HepG2 (cell line): Measurements from ENCODE around the gene RMND5A. TPM values are rescaled to one million over a fixed set of nuclear protein-coding genes. Genes with fewer than 3 reads are reported as not detected.

Experiments used
- ATAC-seq: fragments of 200-7000 bp; cut with Tn5 transposase; 3 replicates; pipeline ENCODE4 v1.9.1; 2020; ENCODE audit warnings: mild to moderate bottlenecking, moderate library complexity
- BruUV-seq: library from RNA; stranded (reverse); fragments of 400-500 nt; replicated peaks from 2 replicates; lab custom pipeline; 2021; lab: Mats Ljungman, UMichigan
- CTCF ChIA-PET: fragments of 300-600 bp; formaldehyde crosslinking; extraction: SDS; loops from one replicate; lab custom pipeline; 2021; ENCODE audit warnings: low total read pairs, inconsistent platforms, low intra/inter-chr PET ratio; lab: Yijun Ruan, JAX
- POLR2A ChIA-PET: fragments of 350-600 bp; sonication (Branson Sonifier 250); formaldehyde crosslinking; loops from one replicate; lab custom pipeline; 2020; ENCODE audit warnings: antibody characterized with exemption, inconsistent platforms; lab: Yijun Ruan, JAX
- DNase-seq: peaks from one replicate; pipeline ENCODE4 v3.0.0-alpha.2; 2015; ENCODE audit warnings: low spot score
- FAIRE-seq: peaks from 3 replicates; lab custom pipeline; 2011; peaks lifted over from hg19 to GRCh38; lab: Jason Lieb, UNC
- H2AFZ ChIP-seq: one replicate; pipeline ENCODE4 v1.6.1; 2011; ENCODE audit warnings: low read length, inconsistent platforms
- H3K27ac ChIP-seq: fragments of 300-600 bp; 3 replicates; pipeline ENCODE4 v1.8.0; 2011; ENCODE audit warnings: mixed run types, mild to moderate bottlenecking, mixed read lengths, low read length, inconsistent platforms; ENCODE audit not compliant: insufficient read depth; ENCODE audit errors: extremely low read length
- H3K27me3 ChIP-seq, 2 experiments: fragments of 200-600 bp in 1 of 2; 2 replicates in 1 of 2; 3 replicates in 1 of 2; pipeline versions ENCODE4 v1.6.0 to v1.8.0; 2011; ENCODE audit warnings: low read length in 2 of 2, mild to moderate bottlenecking in 2 of 2, moderate library complexity in 2 of 2, inconsistent platforms in 1 of 2; ENCODE audit not compliant: insufficient read depth in 2 of 2, control insufficient read depth in 1 of 2
- H3K36me3 ChIP-seq, 2 experiments: fragments of 200-600 bp in 1 of 2; replicated peaks in 1 of 2; 2 replicates in 1 of 2; 3 replicates in 1 of 2; pipeline versions ENCODE4 v1.5.1 to v1.8.0; 2011; ENCODE audit warnings: low read length in 2 of 2, inconsistent platforms in 1 of 2; ENCODE audit not compliant: insufficient read depth in 2 of 2, control insufficient read depth in 1 of 2
- H3K4me1 ChIP-seq: 2 replicates; pipeline ENCODE4 v1.5.1; 2012; ENCODE audit warnings: low read length, inconsistent platforms; ENCODE audit not compliant: insufficient read depth
- H3K4me2 ChIP-seq: 2 replicates; pipeline ENCODE4 v1.6.0; 2011; ENCODE audit warnings: low read depth, low read length, inconsistent platforms
- H3K4me3 ChIP-seq, 3 experiments: fragments of 200-600 bp in 1 of 3; sonication (generic), shearing (Covaris generic) in 1 of 3; replicated peaks in 1 of 3; 2 replicates each; pipeline ENCODE4 v1.5.1; 2011 to 2016; ENCODE audit warnings: low read length in 3 of 3, inconsistent platforms in 2 of 3, low read depth in 2 of 3, mild to moderate bottlenecking in 2 of 3, control low read depth in 1 of 3, mixed read lengths in 1 of 3; ENCODE audit not compliant: insufficient read depth in 1 of 3
- H3K79me2 ChIP-seq: one replicate; pipeline ENCODE4 v1.6.1; 2011; ENCODE audit warnings: low read length, inconsistent platforms; ENCODE audit not compliant: insufficient read depth
- H3K9ac ChIP-seq: 2 replicates; pipeline ENCODE4 v1.6.0; 2011; ENCODE audit warnings: mild to moderate bottlenecking, low read depth, low read length, inconsistent platforms; ENCODE audit not compliant: insufficient read depth
- H3K9me3 ChIP-seq: 2 replicates; pipeline ENCODE4 v1.5.1; 2012; ENCODE audit warnings: mild to moderate bottlenecking, low read length
- H4K20me1 ChIP-seq: 2 replicates; pipeline ENCODE4 v1.6.0; 2011; ENCODE audit warnings: inconsistent platforms, mild to moderate bottlenecking, low read length, moderate library complexity; ENCODE audit not compliant: insufficient read depth
- BCL6 ChIP-seq: IDR thresholded peaks from 2 replicates; pipeline ENCODE4 v1.6.1; 2016; ENCODE audit warnings: missing genetic modification reagents, missing compliant biosample characterization
- CEBPB ChIP-seq: IDR thresholded peaks from 2 replicates; pipeline ENCODE4 v1.6.1; 2011; ENCODE audit warnings: low read depth, low read length, improper control_type of control experiment, borderline replicate concordance
- CEBPG ChIP-seq: IDR thresholded peaks from 2 replicates; pipeline ENCODE4 v1.6.1; 2016
- CHD4 ChIP-seq: fragments of 200-600 bp; sonication (generic); IDR thresholded peaks from 2 replicates; pipeline ENCODE4 v1.7.0; 2017; ENCODE audit warnings: mild to moderate bottlenecking, low read length, borderline replicate concordance
- ETS1 ChIP-seq: sonication (generic); formaldehyde crosslinking; IDR thresholded peaks from 2 replicates; pipeline ENCODE4 v1.4.0; 2020; ENCODE audit warnings: missing genetic modification reagents
- HDAC1 ChIP-seq: sonication (generic); formaldehyde crosslinking; IDR thresholded peaks from 2 replicates; pipeline ENCODE4 v1.5.1; 2020; ENCODE audit warnings: mild to moderate bottlenecking, missing genetic modification reagents
- HNF4A ChIP-seq: sonication (generic); formaldehyde crosslinking; IDR thresholded peaks from 2 replicates; pipeline ENCODE4 v1.4.0; 2020; ENCODE audit warnings: missing genetic modification reagents
- HNF4G ChIP-seq, 2 experiments: sonication (generic) in 1 of 2; formaldehyde crosslinking in 1 of 2; IDR thresholded peaks; 2 replicates each; pipeline versions ENCODE4 v1.4.0 to v1.6.1; 2011 to 2020; ENCODE audit warnings: borderline replicate concordance in 2 of 2, low read depth in 2 of 2, mild to moderate bottlenecking in 2 of 2, low read length in 1 of 2, missing genetic modification reagents in 1 of 2, moderate library complexity in 1 of 2
- ISX ChIP-seq: sonication (generic); formaldehyde crosslinking; conservative IDR thresholded peaks from 2 replicates; pipeline ENCODE4 v1.5.0; 2020; ENCODE audit warnings: missing genetic modification reagents
- KLF16 ChIP-seq, 2 experiments: sonication (generic) in 1 of 2; formaldehyde crosslinking in 1 of 2; IDR thresholded peaks; 2 replicates each; pipeline versions ENCODE4 v1.6.1 to v1.8.0; 2016 to 2023; ENCODE audit warnings: missing genetic modification reagents in 2 of 2, missing compliant biosample characterization in 1 of 2
- ZMAT5 ChIP-seq: sonication (generic); formaldehyde crosslinking; IDR thresholded peaks from 2 replicates; pipeline ENCODE4 v1.5.0; 2020; ENCODE audit warnings: mild to moderate bottlenecking, low read depth, missing genetic modification reagents, borderline replicate concordance
- ZNF362 ChIP-seq: sonication (generic); formaldehyde crosslinking; IDR thresholded peaks from 2 replicates; pipeline ENCODE4 v1.4.0; 2020; ENCODE audit warnings: missing genetic modification reagents, mild to moderate bottlenecking, borderline replicate concordance
- ZNF383 ChIP-seq: sonication (generic); formaldehyde crosslinking; IDR thresholded peaks from 2 replicates; pipeline ENCODE4 v1.4.0; 2020; ENCODE audit warnings: missing genetic modification reagents, mild to moderate bottlenecking, borderline replicate concordance
- ZNF768 ChIP-seq: sonication (generic); formaldehyde crosslinking; IDR thresholded peaks from 2 replicates; pipeline ENCODE4 v1.4.0; 2020; ENCODE audit warnings: missing genetic modification reagents
- WGBS: methylation state at CpG from one replicate; pipeline ENCODE4 v1.1.6; 2017; ENCODE audit warnings: low lambda C conversion rate; 5-methylcytosine and 5-hydroxymethylcytosine counted together
- in situ Hi-C: cut with HindIII; loops from 2 replicates; pipeline ENCODE4 v1.10.0; 2017; ENCODE audit warnings: low pct_unique_long_range_greater_than_20kb; ENCODE audit not compliant: extremely low pct_ligation_motif_present
- intact Hi-C: fragments of 100-400 bp; cut with micrococcal nuclease; formaldehyde crosslinking; loops from one replicate; pipeline ENCODE4 v1.10.0; 2022; ENCODE audit not compliant: unreplicated experiment
- polyA plus RNA-seq, 8 experiments: library from polyadenylated mRNA; depleted of rRNA in 3 of 8; stranded (reverse) in 7 of 8; unstranded in 1 of 8; fragments of >200 nt; fragmentation: Illumina TruSeq in 4 of 8; extraction: Trizol in 4 of 8; gene quantifications; 2 replicates each; pipeline versions ENCODE4 v1.2.1 to v1.2.3, GENCODE V29; 2011 to 2016; ENCODE audit warnings: low read depth in 4 of 8, missing spikeins in 1 of 8, mixed read lengths in 1 of 8; ENCODE audit not compliant: insufficient read depth in 1 of 8
- total RNA-seq, 5 experiments: library from RNA; depleted of rRNA; stranded (reverse); fragments of >200 nt; fragmentation: Illumina TruSeq; extraction: Trizol; gene quantifications; 2 replicates each; pipeline ENCODE4 v1.2.3, GENCODE V29; 2016; ENCODE audit warnings: low read depth in 1 of 5
- TF ChIP-seq, protein P1 (sequence below): sonication (generic); formaldehyde crosslinking; conservative IDR thresholded peaks from 2 replicates; pipeline ENCODE4 v1.4.0; 2020; ENCODE audit warnings: mild to moderate bottlenecking, missing genetic modification reagents, moderate library complexity

Gene RMND5A
- total and polyA plus RNA-seq, 2 of the 13 experiments (the other 11 are each of a cell fraction or from before 2014, with no cell fraction given), result 31.0 to 66.4 TPM

DNA sequence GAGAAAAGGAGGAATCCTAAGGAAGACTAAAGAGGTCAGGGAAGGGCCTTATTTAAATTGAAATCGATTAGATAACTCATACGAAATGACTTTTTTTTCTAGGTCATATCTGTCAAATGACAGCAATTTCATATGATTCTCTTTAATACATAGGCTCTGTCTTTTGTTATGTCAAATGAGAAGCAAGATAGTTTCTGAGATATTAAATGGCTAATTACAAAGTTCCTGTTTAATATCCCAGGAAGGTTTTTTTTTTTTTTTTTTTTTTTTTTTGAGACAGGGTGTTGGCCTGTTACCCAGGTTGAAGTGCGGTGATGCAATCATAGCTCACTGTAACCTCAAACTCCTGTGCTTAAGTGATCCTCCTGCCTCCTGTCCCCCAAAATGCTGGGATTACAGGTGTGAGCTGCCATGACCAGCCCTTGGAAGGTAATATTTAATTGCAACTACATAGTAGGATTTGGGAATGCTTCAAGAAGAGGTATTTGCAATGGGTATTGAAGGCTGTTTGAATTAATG, 48.0 kb upstream of the RMND5A start (continued):
- TF ChIP-seq ZMAT5 (no peak), CEBPB (peak; percentile 58; the same call in 1 of the 2 replicates), ZNF362 (0 out of 2 replicates have a peak, but pooled peaks have one; percentile 15), CEBPG (CRISPR knock-in tag) (peak; percentile 26; the same call in 1 of the 2 replicates), ETS1 (no peak), ZNF383 (CRISPR knock-in tag) (no peak), KLF16 (CRISPR knock-in tag; IDR thresholded peaks at IDR 0.05) (no peak), HDAC1 (CRISPR knock-in tag) (0 out of 2 replicates have a peak, but pooled peaks have one; percentile 8), ISX (no peak)
- TF ChIP-seq, all 625 proteins: peak for 5

DNA sequence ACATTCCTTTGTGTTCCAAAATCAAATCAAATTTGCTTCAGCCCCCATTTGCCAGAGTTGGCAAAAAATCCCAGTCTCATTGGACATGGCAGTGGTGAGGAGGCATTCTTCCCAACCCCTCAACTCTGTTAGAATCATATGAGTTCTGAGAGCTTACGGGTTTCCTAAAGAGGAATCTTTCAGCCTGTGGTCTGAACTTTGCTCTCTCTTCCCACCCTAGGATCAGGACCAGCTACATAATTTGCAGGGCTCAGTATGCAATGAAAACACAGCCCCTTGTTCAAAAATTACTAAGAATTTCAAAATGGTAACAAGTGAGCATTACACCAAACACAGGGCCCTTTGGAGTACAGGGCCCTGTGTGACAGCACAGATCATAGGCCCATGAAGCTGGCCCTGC, 47.1 kb upstream of the RMND5A start:
- Histone ChIP-seq H3K4me2 (peak overlapping the region; percentile 27), H3K4me1 (peaks cover 37% of the 10 kb centered on the region), H3K9ac (no peak overlapping the region), H3K27ac (no peak overlapping the region), H3K9me3 (no peaks in the 10 kb centered on the region), H3K27me3 (no peaks in the 10 kb centered on the region), H2AFZ (no peak overlapping the region), H3K79me2 (no peaks in the 10 kb centered on the region), H3K4me3 (no peak overlapping the region), H3K36me3 (no peaks in the 10 kb centered on the region), H4K20me1 (no peaks in the 10 kb centered on the region)
- WGBS, result 30% methylated on average over 1 of the region's 1 CpG
- POLR2A ChIA-PET, result interaction anchor here (1.2 kb wide), 1 partner anchor 45 kb away, joined by 3 read pairs; no protein-coding TSS in a partner anchor
- FAIRE-seq, result peak; percentile 57
- no TSS peak for BruUV-seq
- intact Hi-C loops, result loop anchor here (5.0 kb wide), 1 partner anchor 36 kb away; no protein-coding TSS in a partner anchor
- TF ChIP-seq HNF4A, result peak; percentile 64
- 0 out of 2 replicates have a peak, but pooled peaks have one; percentile 12 for TF ChIP-seq HNF4G (IDR thresholded peaks at IDR 0.05; ENCODE audit: borderline replicate concordance, low read depth, low read length)
- TF ChIP-seq HNF4G (CRISPR knock-in tag; IDR thresholded peaks at IDR 0.05; ENCODE audit: borderline replicate concordance, low read depth), result no peak
- TF ChIP-seq CHD4, result no peak
- TF ChIP-seq BCL6 (CRISPR knock-in tag), result 0 out of 2 replicates have a peak, but pooled peaks have one; percentile 8
- TF ChIP-seq ZNF768 (CRISPR knock-in tag), result no peak
- TF ChIP-seq, protein P1, sequence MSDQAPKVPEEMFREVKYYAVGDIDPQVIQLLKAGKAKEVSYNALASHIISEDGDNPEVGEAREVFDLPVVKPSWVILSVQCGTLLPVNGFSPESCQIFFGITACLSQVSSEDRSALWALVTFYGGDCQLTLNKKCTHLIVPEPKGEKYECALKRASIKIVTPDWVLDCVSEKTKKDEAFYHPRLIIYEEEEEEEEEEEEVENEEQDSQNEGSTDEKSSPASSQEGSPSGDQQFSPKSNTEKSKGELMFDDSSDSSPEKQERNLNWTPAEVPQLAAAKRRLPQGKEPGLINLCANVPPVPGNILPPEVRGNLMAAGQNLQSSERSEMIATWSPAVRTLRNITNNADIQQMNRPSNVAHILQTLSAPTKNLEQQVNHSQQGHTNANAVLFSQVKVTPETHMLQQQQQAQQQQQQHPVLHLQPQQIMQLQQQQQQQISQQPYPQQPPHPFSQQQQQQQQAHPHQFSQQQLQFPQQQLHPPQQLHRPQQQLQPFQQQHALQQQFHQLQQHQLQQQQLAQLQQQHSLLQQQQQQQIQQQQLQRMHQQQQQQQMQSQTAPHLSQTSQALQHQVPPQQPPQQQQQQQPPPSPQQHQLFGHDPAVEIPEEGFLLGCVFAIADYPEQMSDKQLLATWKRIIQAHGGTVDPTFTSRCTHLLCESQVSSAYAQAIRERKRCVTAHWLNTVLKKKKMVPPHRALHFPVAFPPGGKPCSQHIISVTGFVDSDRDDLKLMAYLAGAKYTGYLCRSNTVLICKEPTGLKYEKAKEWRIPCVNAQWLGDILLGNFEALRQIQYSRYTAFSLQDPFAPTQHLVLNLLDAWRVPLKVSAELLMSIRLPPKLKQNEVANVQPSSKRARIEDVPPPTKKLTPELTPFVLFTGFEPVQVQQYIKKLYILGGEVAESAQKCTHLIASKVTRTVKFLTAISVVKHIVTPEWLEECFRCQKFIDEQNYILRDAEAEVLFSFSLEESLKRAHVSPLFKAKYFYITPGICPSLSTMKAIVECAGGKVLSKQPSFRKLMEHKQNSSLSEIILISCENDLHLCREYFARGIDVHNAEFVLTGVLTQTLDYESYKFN (CRISPR knock-in tag), result peak; percentile 27; the same call in 1 of the 2 replicates
- CTCF ChIA-PET, result no interaction called here
- in situ Hi-C loops, result loop anchor here (10.0 kb wide), 1 partner anchor 48 kb away; the partner anchor contains the start of gene RNF103
- ATAC-seq, result peak; percentile 81
- DNase-seq, result peak; percentile 50
